GM18870 (cell line): ENCODE results near the gene VPS35L.

Source experiments
- ATAC-seq: cut with Tn5 transposase; IDR thresholded peaks from one replicate; pipeline ENCODE4 v1.9.1; 2021; ENCODE audit warnings: moderate library complexity; ENCODE audit not compliant: unreplicated experiment

The VPS35L gene

DNA sequence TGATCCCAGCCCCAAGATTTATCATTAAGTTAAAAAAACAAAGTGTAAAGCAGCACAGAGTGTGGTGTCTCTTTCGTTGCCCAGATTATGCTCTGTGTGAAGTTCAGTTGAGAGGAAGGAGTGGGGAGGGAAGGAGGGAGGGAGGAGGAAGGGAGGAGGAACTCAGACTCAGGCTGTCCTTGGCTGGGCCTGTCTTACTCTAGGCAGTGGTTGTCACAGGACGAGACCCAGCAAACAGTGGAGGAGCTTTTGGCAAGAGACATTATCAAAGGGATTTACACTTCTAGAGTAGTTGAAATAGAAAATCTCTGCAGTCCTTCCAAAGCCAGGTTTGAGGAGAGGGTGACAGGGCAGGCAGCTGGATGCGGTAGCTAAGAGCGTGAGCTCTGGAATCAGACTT, 134.7 kb downstream of the VPS35L start:
- no peak for ATAC-seq

DNA sequence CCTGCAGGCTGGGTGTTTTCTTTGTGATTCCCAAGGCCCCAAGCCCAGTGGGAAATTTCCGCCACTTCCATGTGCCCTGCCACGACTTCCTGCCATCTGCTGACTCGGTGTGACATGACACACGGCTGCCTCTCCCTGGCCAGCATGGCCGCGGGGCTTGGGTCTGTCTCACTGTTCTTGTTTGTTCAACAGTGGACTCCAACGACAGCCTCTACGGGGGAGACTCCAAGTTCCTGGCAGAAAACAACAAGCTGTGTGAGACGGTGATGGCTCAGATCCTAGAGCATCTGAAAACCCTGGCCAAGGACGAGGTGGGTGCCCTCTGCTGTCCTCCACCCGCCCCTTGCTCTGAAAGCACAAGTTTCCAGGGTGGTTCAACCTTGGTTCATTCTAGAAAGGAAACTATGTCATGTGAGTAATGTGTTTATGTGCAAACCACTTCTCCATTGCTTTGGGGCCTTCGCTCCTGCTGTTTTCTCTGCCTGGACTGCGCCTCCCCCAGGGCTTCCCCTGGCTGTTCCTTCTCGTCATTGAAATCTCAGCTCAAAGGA, 135.7 kb downstream of the VPS35L start:
- ATAC-seq: no peak

DNA sequence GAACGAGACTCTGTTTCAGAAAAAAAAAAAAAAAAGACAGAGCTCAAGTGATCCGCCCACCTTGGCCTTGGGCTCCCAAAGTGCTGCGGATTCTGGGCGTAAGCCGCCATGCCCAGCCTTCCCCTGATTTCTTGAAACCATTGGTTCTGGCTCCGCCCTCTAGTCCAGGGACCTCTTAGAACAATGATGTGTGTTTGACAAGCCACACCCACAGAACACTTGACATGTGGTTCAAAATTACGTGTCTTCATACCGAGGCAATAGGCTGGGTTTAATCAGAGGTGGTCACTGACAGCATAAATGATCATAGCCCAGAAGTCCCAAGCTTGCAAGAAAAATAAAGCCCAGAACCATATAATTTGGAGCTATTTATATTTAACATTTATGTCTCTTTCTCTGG, 139.5 kb downstream of the VPS35L start:
- ATAC-seq: no peak

DNA sequence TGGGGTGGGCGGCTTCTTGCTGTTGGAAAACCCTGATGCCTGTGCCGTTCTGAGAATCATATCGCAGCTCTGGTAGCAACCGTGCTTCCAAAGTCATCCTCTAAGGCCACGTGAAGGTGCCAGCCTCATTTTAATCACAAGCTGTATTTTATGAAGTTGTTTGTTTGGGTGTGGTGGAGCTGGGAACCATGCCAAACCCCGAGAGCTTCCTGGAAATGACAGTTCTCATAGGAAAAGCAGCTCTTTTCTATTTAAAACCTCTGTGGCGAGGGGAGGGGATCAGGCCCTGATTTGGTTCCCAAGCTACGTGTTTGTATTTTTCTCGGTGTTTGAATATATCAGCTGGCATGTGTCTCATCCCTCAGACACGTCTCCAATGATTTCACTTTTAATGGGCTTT, 140.8 kb downstream of the VPS35L start:
- ATAC-seq: no peak

DNA sequence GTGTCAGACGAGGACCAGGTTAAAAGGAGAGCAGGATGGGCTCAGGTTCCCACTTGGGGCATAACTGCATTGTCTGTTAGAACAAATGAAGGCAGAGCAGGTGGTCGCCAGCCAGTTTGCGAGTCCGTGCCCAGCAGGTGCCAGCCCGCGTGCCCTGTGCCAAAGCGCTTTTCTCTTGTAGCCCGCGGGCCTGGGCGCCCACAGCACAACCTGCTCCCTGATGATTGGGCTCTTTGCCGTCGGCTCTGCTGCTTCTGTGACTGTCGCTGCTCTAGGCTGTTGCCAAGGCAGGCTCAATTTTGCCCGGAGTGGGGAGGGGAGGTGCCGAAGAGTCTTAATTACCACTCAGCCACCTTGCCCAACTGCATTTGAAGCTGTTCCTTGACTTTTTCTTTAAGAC, 141.5 kb downstream of the VPS35L start:
- no peak for ATAC-seq

DNA sequence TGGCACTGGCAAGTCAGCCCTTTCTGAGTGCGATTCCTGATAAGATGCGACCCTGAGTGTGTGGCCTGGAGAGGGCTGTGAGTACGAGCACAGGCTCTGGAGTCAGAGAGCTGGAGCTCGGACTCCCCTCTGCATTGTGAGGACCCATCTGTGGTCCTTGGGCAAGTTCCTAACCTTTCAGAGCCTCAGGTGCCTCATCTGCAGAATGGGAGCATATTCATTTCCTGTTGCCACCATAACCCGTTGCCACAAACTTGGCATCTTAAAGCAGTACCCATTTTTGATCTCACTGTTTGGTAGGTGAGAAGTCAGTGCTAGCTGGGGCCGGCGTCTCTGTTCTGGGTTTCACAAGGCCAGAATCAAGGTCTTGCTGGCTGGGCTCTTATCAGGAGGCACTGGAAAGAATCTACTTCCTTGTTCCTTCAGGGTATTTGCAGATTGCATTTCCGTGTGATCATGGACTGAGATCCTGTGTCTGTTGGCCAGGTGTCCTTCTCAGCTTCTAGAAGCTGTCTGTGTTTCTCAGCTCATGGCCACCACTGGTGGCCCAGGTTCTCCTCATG, 142.3 kb downstream of the VPS35L start:
- ATAC-seq: no peak

DNA sequence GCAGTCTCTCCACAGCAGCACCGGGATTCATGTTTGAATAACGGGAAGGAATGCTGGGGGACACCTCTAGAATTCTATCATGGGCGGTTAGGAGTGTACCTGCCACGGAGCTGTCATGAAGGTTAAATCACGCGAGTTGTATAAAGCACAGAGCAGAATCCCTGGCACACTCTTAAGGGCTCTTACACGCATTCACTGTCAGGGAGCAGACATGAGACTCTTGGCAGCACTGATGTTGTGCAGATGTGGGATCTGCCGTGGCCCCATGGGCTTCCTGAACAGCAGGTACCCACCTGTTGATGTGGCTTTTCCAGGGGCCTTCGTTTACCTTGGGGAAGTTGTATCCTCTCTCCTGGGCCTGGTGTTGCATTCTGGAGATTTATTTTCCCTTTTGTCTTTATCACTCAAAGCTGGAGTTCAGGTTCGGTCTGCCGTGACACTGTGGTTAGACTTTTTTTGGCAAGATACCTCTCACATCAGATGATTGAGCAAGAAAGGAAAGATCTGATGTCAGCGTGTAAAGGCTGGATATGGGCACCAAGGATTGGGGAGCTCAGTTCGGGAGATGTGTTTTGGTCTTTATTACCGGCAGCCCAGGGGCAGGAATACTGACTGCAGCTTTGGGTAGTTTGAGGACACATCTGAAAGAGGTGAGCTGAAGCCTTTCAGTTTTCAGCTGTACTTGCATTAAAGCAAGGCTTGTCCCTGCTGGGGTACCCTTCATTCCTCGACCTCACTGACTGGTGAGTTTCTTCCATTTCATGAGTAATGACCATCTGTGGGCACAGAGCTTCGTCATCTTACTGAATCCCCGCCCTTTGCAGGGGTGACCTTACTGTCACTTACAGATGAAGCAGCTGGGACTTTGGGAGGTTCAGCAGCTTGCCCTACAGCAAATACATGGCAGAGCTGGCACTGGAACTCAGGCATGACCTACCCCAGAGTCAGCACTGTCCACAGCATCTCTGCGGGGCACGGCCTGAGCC, 143.3 kb downstream of the VPS35L start:
- no peak for ATAC-seq

DNA sequence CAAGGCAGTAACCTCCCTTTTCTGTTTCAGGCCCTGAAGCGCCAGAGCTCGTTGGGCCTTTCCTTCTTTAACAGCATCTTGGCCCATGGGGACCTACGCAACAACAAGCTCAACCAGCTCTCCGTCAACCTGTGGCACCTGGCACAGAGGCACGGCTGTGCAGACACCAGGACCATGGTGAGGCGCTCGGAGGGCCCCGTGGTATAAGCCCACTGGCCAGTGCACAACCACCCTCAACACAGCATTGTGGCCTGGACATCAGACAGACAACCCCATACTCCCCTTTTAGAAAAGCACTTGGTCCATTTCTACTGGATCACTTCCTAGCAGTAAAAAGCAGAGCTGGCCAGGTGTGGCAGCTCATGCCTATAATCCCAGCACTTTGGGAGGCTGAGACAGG, 144.0 kb downstream of the VPS35L start:
- no peak for ATAC-seq

DNA sequence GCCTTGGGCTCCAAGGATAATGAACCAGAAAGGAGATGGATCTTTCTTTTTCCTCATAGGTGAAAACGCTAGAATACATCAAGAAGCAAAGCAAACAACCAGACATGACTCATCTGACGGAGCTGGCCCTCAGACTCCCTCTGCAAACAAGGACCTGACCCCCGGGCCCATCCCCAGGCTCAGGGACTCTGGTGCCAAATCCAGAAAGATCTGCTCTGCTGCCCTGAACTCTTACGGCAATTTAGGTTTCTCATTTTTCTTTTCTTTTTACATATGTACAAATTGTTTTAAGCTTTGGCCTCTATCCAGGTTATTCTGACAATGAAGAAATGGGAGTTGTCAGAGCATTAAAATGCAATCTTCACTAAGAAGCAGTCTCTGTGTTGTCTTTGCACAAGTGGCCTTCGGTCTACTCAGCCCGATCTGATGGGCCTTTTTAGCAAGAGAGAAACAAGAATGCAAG, 144.8 kb downstream of the VPS35L start:
- no peak for ATAC-seq

DNA sequence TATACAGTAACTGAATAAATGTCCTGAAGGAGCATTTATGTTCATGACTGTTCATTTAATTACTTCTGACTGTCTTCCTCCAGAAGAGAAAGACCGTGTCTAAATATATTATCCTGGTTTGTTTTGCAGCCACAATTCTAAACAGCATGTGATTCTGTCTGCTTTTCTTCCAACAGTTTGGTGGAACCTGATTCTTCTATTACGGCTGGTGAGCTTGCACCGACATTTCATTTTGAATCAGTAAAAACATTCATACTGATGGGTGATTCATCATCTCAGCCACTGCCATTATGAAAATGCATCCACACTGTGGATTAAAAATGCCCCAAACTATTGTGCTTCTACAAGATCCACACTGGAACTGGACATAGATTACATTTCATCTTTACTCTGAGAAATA, 145.6 kb downstream of the VPS35L start:
- no peak for ATAC-seq

DNA sequence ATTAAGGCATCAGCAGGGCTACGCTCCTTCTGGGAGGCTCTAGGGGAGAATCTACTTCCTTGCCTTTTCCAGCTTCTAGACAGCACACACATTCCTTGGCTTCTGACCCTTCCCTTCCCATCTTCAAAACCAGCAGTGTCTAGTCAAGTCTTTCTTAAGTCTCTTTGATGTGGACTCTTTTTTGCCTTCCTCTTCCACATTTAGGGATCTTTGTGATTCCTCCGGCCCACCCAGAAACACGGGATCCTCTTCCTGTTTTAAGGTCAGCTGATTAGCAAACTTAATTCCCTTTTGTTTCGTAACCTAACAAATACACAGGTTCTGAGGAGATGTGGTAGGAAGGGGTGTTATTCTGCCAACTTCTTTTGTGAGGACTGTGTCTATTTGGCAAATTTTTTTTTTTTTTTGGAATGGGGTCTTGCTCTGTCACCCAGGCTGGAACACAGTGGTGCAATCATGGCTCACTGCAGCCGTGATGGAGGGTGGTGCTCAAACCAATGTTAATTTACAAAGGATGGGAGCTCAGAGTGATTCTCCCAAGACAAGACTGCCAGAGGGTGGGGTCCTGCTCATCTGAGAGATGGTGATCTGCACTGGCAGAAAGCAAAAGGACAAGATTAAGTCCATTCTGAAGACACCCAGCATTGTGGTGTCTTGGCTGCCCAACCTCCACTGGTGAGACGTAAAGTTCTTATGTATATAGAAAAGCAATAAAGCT, 147.8 kb downstream of the VPS35L start:
- no peak for ATAC-seq

DNA sequence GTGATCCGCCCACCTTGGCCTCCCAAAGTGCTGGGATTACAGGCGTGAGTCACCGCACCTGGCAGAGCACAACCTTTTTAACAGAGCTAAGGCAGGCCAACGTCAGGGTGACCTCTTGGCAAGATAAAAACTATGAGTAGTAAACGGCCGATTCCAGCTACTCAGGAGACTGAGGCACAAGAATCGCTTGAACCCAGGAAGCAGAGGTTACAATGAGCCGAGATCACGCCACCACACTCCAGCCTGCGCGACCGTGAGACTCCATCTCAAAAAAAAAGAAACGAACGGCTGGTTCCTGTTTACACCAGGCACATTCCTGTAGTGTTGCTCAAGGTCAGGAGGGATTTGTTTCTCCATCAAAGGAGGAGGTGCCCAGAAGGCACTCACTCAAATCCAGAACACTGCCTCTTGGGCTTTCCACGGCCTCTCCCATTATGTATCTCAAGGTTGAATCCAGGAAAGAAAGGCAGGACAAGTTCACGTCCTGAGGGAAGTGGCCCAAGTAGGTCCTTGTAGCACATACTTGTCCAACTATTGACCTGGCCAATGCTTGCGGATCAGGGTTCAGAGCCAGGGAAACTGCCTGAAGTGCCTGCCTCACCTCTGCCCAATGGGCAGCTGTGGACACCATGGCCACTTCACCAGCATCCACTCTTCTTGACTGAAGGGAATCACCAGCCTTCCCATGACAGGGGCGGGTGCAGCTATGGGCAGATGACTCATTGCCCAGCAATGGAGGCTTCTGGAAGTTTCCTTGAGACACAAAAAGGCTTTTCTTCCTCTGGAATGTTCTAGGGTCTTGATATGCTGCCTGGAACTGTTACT, 149.0 kb downstream of the VPS35L start:
- ATAC-seq: no peak

DNA sequence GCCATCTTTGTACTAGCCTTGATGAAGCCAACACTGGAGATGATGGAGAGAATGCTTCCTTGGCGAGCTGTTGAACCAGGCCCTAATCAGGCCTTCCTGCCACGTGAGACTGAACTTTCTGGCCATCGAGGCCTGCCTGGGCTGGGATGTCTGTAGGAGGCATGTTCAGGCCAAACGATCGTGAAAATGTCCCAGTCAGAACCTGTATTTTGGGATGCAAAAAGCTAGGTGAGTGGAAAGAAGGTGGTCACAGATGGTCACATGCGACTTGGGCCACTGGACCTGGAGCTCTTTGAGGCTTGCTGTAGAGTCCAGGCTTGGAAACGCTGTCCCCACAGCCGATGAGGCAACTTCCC, 149.6 kb downstream of the VPS35L start:
- no peak for ATAC-seq

DNA sequence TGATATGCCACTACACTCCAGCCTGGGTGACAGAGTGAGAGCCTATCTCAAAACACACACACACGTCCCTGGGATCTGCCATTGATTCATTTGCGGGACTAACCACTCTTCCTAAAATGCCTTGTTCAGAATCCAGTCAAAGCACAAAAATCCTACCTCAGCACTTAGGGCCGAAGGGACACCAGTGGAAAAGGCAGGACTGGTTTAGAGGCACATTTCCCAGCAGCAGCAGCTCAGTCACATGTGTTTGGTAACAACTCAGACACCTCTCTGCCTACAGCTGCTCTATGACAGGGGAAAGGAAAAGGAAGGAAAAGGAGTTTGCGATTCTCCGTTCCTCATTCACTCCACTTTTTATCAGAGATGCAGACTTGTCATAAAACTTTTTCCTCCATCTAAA, 150.3 kb downstream of the VPS35L start:
- no peak for ATAC-seq

DNA sequence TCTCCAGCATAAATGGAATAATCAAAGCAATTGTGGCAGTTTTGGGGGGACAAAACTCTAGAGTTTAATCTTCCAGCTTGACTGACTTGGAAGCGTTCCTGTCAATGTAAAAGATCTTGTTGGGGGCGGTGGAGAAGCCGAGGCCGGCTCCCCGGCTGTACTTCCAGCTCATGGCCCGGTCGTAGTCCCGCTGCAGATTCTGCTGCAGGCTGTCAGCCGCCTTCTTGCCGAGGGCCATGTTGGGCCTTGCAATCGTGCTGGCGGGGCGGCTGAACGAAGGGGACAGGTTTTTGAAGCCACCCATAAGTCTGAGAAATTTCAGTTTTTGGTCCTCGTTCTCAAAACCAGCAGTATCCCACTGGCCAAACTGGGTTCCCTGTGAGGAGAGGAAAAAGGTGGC, 151.3 kb downstream of the VPS35L start:
- ATAC-seq: no peak

DNA sequence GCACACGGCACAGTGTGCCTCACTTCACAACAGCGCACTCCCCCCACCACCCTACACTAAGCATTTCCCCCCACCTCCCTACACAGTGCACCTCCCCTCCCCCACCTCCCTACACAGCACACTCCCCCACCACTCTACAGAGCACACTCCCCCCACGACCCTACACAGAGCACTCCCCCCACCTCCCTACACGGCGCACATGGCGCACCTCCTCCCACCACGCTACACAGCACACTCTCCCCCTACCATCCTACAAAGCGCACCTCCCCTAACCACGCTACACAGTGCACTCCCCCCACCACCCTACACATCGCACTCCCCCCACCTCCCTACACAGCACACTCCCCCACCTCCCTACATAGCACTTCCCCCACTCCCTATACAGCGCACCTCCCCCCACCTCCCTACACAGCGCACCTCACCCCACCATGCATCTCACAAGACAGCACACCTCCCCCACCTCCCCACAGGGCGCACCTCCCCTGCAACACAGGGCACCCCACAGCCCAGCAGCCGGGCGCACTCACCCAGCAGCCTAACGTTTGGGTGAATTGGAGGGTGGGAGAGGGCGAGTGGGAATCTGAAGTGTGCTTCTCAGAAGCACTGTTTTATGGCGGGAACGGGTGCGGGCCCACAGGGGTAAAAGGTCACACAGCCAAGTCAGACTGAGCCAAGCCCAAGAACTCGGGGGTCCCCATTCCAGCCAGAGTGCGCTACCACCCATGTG, 152.2 kb downstream of the VPS35L start:
- no peak for ATAC-seq

DNA sequence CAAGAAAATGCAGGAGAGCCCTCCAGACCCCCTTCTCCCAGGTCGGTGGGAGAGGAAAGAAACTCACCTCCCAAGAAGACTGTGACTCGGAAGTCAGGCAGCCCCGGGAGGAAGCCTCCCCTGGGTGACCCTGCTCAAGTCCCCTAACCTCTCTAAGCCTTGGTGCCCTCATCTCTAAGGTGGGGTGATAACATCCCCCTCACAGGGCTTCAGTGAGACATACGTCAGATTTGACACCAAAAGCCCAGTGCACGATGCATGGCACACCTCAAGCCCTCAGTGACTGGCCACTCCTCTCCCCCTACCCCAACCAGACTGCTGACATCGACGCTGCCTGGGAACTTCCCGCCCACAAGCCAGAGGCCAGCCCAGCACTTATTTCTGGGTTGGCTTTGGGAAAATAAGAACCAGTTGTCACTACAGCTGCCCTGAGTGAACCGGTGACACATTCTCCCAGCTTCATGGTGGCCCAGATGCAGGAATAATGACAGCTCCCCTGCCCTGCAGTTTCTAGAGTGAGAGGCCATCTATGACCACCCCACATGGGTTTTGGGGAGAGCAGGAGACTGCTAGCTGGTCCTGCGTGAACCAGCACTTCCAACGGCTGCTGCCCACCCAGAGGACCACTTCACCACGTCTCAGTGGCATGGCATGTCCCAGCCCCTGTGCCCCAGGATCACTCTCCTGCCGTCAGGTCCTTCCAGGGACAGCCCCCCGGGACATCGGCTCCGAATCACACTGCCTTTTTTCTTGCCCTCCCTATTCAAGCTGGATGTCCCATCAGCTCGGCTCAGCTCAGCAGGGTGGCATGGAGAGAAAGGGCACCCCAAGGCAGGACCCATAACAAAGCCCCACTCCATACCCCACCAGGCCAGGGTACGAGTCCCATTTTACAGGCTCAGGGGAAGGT, 153.0 kb downstream of the VPS35L start:
- no peak for ATAC-seq

DNA sequence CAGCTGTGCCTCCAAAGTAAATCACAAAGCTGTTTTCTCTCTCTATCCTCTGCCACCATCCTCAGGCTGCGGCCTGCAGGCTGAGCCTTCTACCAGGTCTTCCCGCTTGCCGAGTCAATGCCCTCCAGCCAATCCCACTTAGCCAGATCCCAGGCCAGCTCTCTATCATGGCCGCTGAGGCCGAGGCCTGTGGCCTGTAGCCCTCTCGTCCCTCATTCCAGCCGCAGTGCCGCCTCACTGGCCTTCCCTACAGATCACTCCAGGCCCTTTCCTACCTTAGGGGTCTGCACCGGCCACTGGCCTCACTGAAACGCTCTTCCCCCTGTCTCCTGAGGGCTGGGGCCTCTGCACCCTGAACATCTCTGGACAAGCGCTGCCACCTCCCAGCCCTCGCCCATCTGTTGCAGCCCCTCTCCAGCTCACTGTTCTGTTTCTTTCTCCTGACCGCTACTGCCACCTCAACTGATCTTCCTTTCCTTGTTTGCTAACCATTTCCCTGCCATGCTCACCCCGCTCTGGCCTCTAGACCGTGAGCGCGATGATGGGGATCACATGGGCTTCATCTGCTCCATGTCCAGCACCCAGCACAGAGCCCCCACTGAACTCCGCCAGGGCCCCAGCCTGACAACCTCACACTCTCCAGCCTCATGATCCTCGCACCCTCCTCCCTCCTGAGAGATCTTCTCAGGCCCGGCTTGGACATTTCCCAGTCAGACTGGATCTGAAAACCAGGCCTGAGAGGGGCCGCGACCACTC, 154.1 kb downstream of the VPS35L start:
- no peak for ATAC-seq
